NB4 (cell line): ENCODE measurements around the gene BRINP1.

Experiments
- CTCF ChIP-seq: IDR thresholded peaks from one replicate; pipeline ENCODE4 v1.5.1; 2012; ENCODE audit warnings: low read depth, low read length
- POLR2A ChIP-seq: IDR thresholded peaks from 2 replicates; pipeline ENCODE4 v1.6.1; 2011; ENCODE audit warnings: mild to moderate bottlenecking; ENCODE audit not compliant: insufficient read length; ENCODE audit errors: extremely low read depth

DNA sequence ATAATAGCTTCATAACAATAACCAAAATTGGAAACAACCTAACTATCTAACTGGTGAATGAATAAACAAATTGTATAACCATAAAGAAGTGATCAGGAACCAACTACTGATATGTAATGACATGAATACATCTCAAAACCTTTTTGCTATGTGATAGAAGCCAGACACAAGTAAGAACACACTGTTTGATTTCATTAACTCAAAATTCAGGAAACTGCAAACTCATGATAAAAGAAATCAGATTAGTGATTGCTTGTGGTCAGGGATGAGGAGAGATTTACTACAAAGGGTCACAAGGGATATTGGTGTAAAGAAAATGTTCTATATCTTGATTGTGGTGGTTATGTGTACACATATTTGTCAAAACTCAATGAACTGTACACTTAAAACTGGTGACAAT is 22.6 kb upstream of the BRINP1 start:
- TF ChIP-seq CTCF (no peak), POLR2A (no peak)
